Right atrium auricular region (tissue), 2 donors: ENCODE data around the gene COX20. TPM values are rescaled to one million over a fixed set of nuclear protein-coding genes. Genes with fewer than 3 reads are reported as not detected.

ENCODE experiments used
- DNase-seq: peaks from one replicate; pipeline ENCODE4 v3.0.0-alpha.2; 2019; ENCODE audit warnings: low spot score
- H3K27ac ChIP-seq, 2 donors: fragments of 200-600 bp; sonication (generic); 1 replicate in 1 of 2; 2 replicates in 1 of 2; pipeline ENCODE4 v1.5.1; 2016 to 2019
- H3K27me3 ChIP-seq, 2 donors: fragments of 200-600 bp; sonication (generic); one replicate each; pipeline versions ENCODE4 v1.5.1 to v1.6.0; 2017 to 2019
- H3K36me3 ChIP-seq: fragments of 200-600 bp; sonication (generic); one replicate; pipeline ENCODE4 v1.5.1; 2016
- H3K4me1 ChIP-seq, 2 donors: fragments of 200-600 bp; sonication (generic); one replicate each; pipeline versions ENCODE4 v1.5.1 to v1.6.0; 2017 to 2019
- H3K4me3 ChIP-seq, 2 donors: fragments of 200-600 bp; sonication (generic); 1 replicate in 1 of 2; 2 replicates in 1 of 2; pipeline ENCODE4 v1.5.1; 2017 to 2019; ENCODE audit warnings: mild to moderate bottlenecking in 1 of 2, moderate library complexity in 1 of 2
- H3K9me3 ChIP-seq, 2 donors: fragments of 200-600 bp; sonication (generic); one replicate each; pipeline ENCODE4 v1.5.1; 2019
- total RNA-seq, 2 donors: library from RNA; depleted of rRNA; stranded (reverse); fragments of >200 nt; gene quantifications; one replicate each; pipeline ENCODE4 v1.1.0, GENCODE V29; 2016
- TF ChIP-seq, protein P1 (sequence below), 2 donors: fragments of 200-600 bp; sonication (generic); IDR thresholded peaks; one replicate each; pipeline ENCODE4 v1.5.1; 2019; ENCODE audit warnings: antibody characterized with exemption in 2 of 2

The COX20 gene
- total RNA-seq, 2 donors from 2014 or later: 57.3 to 64.7 TPM

DNA sequence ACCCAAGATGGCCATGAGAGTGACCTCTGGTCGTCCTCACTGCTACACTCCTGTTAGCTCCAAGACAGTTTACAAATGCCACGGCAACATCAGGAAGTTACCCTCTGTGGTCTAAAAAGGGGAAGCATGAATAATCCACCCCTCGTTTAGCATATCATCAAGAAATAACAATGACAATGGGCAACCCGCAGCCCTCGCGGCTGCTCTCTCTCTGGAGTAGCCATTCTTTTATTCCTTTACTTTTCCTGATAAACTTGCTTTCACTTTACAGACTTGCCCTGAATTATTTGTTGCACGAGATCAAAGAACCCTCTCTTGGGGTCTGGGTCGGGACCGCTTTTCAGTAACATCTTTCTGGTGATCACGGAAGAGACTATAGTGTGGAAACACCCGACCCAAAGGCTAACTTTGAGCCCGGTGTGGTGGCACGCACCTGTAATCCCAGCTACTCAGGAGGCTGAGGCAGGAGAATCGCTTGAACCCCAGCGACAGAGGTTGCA lies 19.8 kb upstream of the COX20 start:
- H3K4me3 ChIP-seq: no peak overlapping the region
- no peak for DNase-seq
- H3K27me3 ChIP-seq: no peaks in the 10 kb centered on the region
- no peaks in the 10 kb centered on the region for H3K4me1 ChIP-seq
- TF ChIP-seq, protein P1, sequence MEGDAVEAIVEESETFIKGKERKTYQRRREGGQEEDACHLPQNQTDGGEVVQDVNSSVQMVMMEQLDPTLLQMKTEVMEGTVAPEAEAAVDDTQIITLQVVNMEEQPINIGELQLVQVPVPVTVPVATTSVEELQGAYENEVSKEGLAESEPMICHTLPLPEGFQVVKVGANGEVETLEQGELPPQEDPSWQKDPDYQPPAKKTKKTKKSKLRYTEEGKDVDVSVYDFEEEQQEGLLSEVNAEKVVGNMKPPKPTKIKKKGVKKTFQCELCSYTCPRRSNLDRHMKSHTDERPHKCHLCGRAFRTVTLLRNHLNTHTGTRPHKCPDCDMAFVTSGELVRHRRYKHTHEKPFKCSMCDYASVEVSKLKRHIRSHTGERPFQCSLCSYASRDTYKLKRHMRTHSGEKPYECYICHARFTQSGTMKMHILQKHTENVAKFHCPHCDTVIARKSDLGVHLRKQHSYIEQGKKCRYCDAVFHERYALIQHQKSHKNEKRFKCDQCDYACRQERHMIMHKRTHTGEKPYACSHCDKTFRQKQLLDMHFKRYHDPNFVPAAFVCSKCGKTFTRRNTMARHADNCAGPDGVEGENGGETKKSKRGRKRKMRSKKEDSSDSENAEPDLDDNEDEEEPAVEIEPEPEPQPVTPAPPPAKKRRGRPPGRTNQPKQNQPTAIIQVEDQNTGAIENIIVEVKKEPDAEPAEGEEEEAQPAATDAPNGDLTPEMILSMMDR (IDR thresholded peaks at IDR 0.05): no peak
- no peaks in the 10 kb centered on the region for H3K9me3 ChIP-seq
- H3K27ac ChIP-seq: no peak overlapping the region
- H3K36me3 ChIP-seq: no peaks in the 10 kb centered on the region

DNA sequence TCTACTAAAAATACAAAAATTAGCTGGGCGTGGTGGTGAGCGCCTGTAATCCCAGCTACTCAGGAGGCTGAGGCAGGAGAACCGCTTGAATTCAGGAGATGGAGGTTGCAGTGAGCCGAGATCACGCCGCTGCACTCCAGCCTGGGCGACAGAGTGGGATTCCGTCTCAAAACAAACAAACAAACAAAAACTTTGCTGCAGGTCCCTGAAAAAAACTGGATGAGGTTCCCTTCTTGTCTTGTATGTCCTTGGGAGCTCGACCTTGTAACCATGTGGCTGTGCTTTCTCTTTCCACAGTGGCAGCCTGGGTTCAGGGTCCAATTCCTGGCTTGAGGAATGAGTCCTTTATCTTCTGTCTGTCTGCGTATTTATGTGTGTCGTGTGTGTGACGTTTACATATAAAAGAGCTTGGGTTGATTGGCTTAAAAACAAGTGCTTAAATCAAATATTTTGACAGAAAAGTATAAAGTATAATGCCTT lies 18.0 kb upstream of the COX20 start:
- no peak for DNase-seq
- Histone ChIP-seq H3K4me3 (no peak overlapping the region), H3K4me1 (no peaks in the 10 kb centered on the region), H3K36me3 (no peaks in the 10 kb centered on the region), H3K27me3 (no peaks in the 10 kb centered on the region), H3K27ac (no peak overlapping the region), H3K9me3 (no peaks in the 10 kb centered on the region)
- TF ChIP-seq, protein P1 (IDR thresholded peaks at IDR 0.05): no peak

DNA sequence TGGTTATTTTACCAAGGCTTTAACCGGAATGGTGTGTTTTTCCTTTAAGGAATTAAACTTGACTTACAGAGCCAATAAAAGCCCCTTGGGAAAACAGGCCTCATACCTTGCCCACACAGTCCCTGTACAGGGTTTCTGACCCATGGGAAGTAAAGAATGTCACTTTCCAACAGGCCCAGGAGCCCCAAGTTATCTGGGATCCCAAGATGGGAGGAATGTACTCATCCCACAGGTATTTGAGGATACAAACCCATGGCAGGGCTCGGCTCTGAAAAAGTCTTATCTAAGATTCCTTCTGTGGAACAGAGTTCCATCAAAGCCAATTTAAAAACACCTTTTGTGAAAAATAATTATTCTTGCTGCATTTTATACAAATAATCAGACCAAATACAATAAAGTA lies 15.3 kb upstream of the COX20 start:
- Histone ChIP-seq H3K36me3 (no peaks in the 10 kb centered on the region), H3K4me3 (no peak overlapping the region), H3K27ac (no peak overlapping the region), H3K27me3 (no peaks in the 10 kb centered on the region), H3K9me3 (no peaks in the 10 kb centered on the region), H3K4me1 (no peaks in the 10 kb centered on the region)
- DNase-seq: no peak
- TF ChIP-seq, protein P1 (IDR thresholded peaks at IDR 0.05): no peak

DNA sequence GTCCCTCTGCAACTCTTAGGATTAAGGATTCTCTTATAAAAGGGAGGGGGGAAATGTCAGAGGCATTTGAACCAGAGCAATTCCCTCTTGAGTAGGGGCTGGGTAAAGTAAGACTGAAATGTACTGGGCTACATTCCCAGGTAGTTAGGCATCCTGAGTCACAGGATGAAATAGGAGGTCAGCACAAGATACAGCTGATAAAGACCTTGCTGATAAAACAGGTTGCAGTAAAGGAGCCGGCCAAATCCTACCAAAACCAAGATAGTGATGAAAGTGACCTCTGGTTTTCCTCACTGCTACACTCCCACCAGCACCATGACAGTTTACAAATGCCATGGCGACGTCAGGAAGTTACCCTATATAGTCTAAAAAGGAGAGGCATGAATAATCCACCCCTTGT lies 14.3 kb upstream of the COX20 start:
- Histone ChIP-seq H3K4me3 (no peak overlapping the region), H3K27ac (no peak overlapping the region), H3K9me3 (no peaks in the 10 kb centered on the region), H3K36me3 (no peaks in the 10 kb centered on the region), H3K4me1 (no peaks in the 10 kb centered on the region), H3K27me3 (no peaks in the 10 kb centered on the region)
- TF ChIP-seq, protein P1 (IDR thresholded peaks at IDR 0.05): no peak
- DNase-seq: no peak

DNA sequence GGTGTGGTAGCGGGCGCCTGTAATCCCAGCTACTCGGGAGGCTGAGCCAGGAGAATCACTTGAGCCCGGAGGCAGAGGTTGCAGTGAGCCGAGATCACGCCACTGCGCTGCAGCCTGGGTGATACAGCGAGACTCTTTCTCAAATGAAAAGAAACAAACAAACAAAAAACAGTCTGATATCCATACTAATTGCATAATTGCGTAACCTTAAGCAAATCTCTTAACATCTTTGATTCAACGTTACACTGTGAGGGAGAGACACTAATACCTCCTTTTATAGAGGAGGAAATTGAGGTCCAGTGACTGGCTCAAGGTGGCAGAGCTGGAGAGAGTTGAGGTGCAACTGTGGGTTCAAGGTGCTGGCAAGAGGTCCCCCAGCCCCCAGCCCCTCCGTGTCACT lies 12.6 kb upstream of the COX20 start:
- Histone ChIP-seq H3K27ac (no peak overlapping the region), H3K4me3 (no peak overlapping the region), H3K27me3 (no peaks in the 10 kb centered on the region), H3K9me3 (no peaks in the 10 kb centered on the region), H3K36me3 (no peaks in the 10 kb centered on the region), H3K4me1 (no peaks in the 10 kb centered on the region)
- TF ChIP-seq, protein P1 (IDR thresholded peaks at IDR 0.05): no peak
- DNase-seq: no peak

DNA sequence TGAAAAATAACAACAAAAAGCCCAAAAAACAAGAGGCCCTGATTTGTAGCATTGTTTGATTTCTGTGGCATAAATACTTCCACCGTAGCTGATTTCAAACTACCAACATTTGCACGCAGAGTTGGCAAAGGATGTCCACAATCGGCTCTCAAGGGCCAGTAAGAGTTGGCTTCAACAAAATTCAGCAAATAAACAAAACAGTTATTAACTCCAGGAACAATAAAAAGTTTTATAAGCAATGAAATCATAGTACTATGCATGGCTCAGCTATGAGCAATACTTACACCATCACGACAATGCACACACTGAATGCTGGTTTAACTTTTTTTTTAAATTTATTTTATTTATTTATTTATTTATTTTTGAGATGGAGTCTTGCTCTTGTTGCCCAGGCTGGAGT lies 8.7 kb upstream of the COX20 start:
- peaks cover 5% of the 10 kb centered on the region for H3K36me3 ChIP-seq
- H3K4me3 ChIP-seq: no peak overlapping the region
- no peak overlapping the region for H3K27ac ChIP-seq
- H3K9me3 ChIP-seq: no peaks in the 10 kb centered on the region
- DNase-seq: no peak
- TF ChIP-seq, protein P1 (IDR thresholded peaks at IDR 0.05): no peak
- H3K27me3 ChIP-seq: no peaks in the 10 kb centered on the region
- no peaks in the 10 kb centered on the region for H3K4me1 ChIP-seq
